Kidney (tissue), 14 donors: Measurements from ENCODE around the gene VEGFC. TPM values are rescaled to one million over a fixed set of nuclear protein-coding genes. Genes with fewer than 3 reads are reported as not detected.

ENCODE experiments used
- DNase-seq, 5 donors: peaks; one replicate each; pipeline ENCODE4 v3.0.0-alpha.2; 2013 to 2020
- FAIRE-seq: peaks from 2 replicates; lab custom pipeline; 2012; peaks lifted over from hg19 to GRCh38; lab: Jason Lieb, UNC
- H3K27ac ChIP-seq, 2 donors: one replicate each; pipeline ENCODE4 v1.7.0; 2013; ENCODE audit warnings: low read depth in 2 of 2, low read length in 2 of 2, inconsistent platforms in 1 of 2
- H3K27me3 ChIP-seq: one replicate; pipeline ENCODE4 v1.7.1; 2013; ENCODE audit warnings: low read length, inconsistent platforms; ENCODE audit not compliant: control insufficient read depth, insufficient read depth
- H3K36me3 ChIP-seq, 3 donors: one replicate each; pipeline versions ENCODE4 v1.7.0 to v1.7.1; 2013; ENCODE audit warnings: low read length in 3 of 3, control low read depth in 1 of 3, inconsistent platforms in 1 of 3; ENCODE audit not compliant: insufficient read depth in 3 of 3, control insufficient read depth in 2 of 3
- H3K4me1 ChIP-seq, 3 donors: one replicate each; pipeline versions ENCODE4 v1.7.0 to v1.7.1; 2013; ENCODE audit warnings: low read length in 3 of 3, inconsistent platforms in 1 of 3, low read depth in 1 of 3; ENCODE audit not compliant: control insufficient read depth in 2 of 3, insufficient read depth in 2 of 3
- H3K4me3 ChIP-seq, 3 donors: one replicate each; pipeline versions ENCODE4 v1.7.0 to v1.8.1; 2013; ENCODE audit warnings: low read length in 3 of 3, control low read depth in 1 of 3, inconsistent platforms in 1 of 3
- H3K9ac ChIP-seq, 3 donors: one replicate each; pipeline versions ENCODE4 v1.7.0 to v1.7.1; 2013; ENCODE audit warnings: low read length in 3 of 3, control low read depth in 1 of 3, inconsistent platforms in 1 of 3
- H3K9me3 ChIP-seq, 3 donors: one replicate each; pipeline versions ENCODE4 v1.7.0 to v1.7.1; 2013; ENCODE audit warnings: low read length in 3 of 3, control low read depth in 1 of 3, inconsistent platforms in 1 of 3; ENCODE audit not compliant: control insufficient read depth in 2 of 3, insufficient read depth in 1 of 3
- CTCF ChIP-seq: IDR thresholded peaks from 3 replicates; pipeline ENCODE4 v1.5.1; 2012; ENCODE audit warnings: mild to moderate bottlenecking, moderate library complexity, borderline replicate concordance; ENCODE audit not compliant: insufficient read depth; ENCODE audit errors: extremely low read depth
- intact Hi-C: fragments of 100-400 bp; cut with DNase I; formaldehyde crosslinking; loops from one replicate; pipeline ENCODE4 v1.11.1; 2022
- polyA plus RNA-seq: library from polyadenylated mRNA; stranded (reverse); fragments of 350-450 nt; fragmentation: Illumina TruSeq; extraction: RNeasy Lipid Tissue Mini Kit (QIAGEN cat#74804); gene quantifications from one replicate; pipeline ENCODE4 v1.2.3, GENCODE V29; 2014; ENCODE audit warnings: low read depth, low replicate concordance; ENCODE audit not compliant: insufficient read depth
- total RNA-seq: library from RNA; stranded (reverse); fragmentation: NEBNext Ultra II Directional; extraction: Animal tissue kit (Norgen Biotek cat#: 25700); gene quantifications from one replicate; pipeline ENCODE4 v1.2.1, GENCODE V29; 2021
- donor health status: control.
- donor health status: control.
- donor health status: control.
- donor health status: control.
- donor health status: control.
- donor health status: DM: yes; HTN: yes; CAD: no.
- donor health status: Normal renal cell carcinoma (clear cell type).

Gene VEGFC
- total and polyA plus RNA-seq, 2 donors from 2014 or later: 6.6 to 14.3 TPM

GRCh38 chr4:176767183-176767582 is 25.5 kb downstream of the VEGFC start:
- Histone ChIP-seq H3K4me3 (no peak overlapping the region), H3K4me1 (no peaks in the 10 kb centered on the region), H3K27ac (no peak overlapping the region), H3K9ac (no peak overlapping the region), H3K27me3 (no peaks in the 10 kb centered on the region), H3K36me3 (no peaks in the 10 kb centered on the region), H3K9me3 (no peaks in the 10 kb centered on the region)
- FAIRE-seq: no peak
- DNase-seq: no peak
- intact Hi-C loops: no loop called here
- no peak for TF ChIP-seq CTCF

GRCh38 chr4:176762661-176763308 is 29.9 kb downstream of the VEGFC start:
- no peak overlapping the region for H3K4me3 ChIP-seq
- no peaks in the 10 kb centered on the region for H3K36me3 ChIP-seq
- H3K4me1 ChIP-seq: no peaks in the 10 kb centered on the region
- TF ChIP-seq CTCF: no peak
- H3K9ac ChIP-seq: no peak overlapping the region
- no peaks in the 10 kb centered on the region for H3K9me3 ChIP-seq
- H3K27me3 ChIP-seq: no peaks in the 10 kb centered on the region
- DNase-seq: no peak
- FAIRE-seq: no peak
- H3K27ac ChIP-seq: no peak overlapping the region
- intact Hi-C loops: no loop called here

- TF ChIP-seq CTCF: no peak
- no peaks in the 10 kb centered on the region for H3K36me3 ChIP-seq
- no peak overlapping the region for H3K9ac ChIP-seq
- no peak overlapping the region for H3K4me3 ChIP-seq
- H3K4me1 ChIP-seq: no peaks in the 10 kb centered on the region
- H3K27me3 ChIP-seq: no peaks in the 10 kb centered on the region
- no peak overlapping the region for H3K27ac ChIP-seq
- intact Hi-C loops: no loop called here
- DNase-seq (no peak), FAIRE-seq (no peak)
- no peaks in the 10 kb centered on the region for H3K9me3 ChIP-seq
Observed at GRCh38 chr4:176761872-176762271, 30.9 kb downstream of the VEGFC start.

- H3K4me1 ChIP-seq: no peaks in the 10 kb centered on the region
- DNase-seq (no peak), FAIRE-seq (no peak)
- H3K36me3 ChIP-seq: no peaks in the 10 kb centered on the region
- intact Hi-C loops: no loop called here
- H3K9ac ChIP-seq: no peak overlapping the region
- H3K9me3 ChIP-seq: no peaks in the 10 kb centered on the region
- no peak for TF ChIP-seq CTCF
- H3K4me3 ChIP-seq: no peak overlapping the region
- H3K27ac ChIP-seq: no peak overlapping the region
- H3K27me3 ChIP-seq: no peaks in the 10 kb centered on the region
Observed at GRCh38 chr4:176760471-176760870, 32.3 kb downstream of the VEGFC start.
